Neural cell (in vitro differentiated cells): Measurements from ENCODE around the gene KDM2A. TPM values are rescaled to one million over a fixed set of nuclear protein-coding genes. Genes with fewer than 3 reads are reported as not detected.

Experiments
- H2AFZ ChIP-seq: fragments of 200-600, 300-800 bp; sonication (generic), shearing (Covaris generic); 2 replicates; pipeline ENCODE4 v1.6.0; 2014; ENCODE audit warnings: low read depth, mild to moderate bottlenecking, antibody characterized with exemption, low read length, moderate library complexity
- H3F3A ChIP-seq: fragments of 200-600 bp; shearing (Covaris generic); 2 replicates; pipeline ENCODE4 v1.6.1; 2016; ENCODE audit warnings: mild to moderate bottlenecking, moderate library complexity, mixed read lengths, antibody characterized with exemption, low read length; ENCODE audit not compliant: insufficient read depth, poor library complexity, severe bottlenecking
- H3K27ac ChIP-seq: fragments of 200-600, 300-800 bp; sonication (generic), shearing (Covaris generic); 2 replicates; pipeline ENCODE4 v1.5.1; 2014; ENCODE audit warnings: mild to moderate bottlenecking, low read length, moderate library complexity
- H3K27me3 ChIP-seq: fragments of 300-800, 200-600 bp; sonication (generic), shearing (Covaris generic); 2 replicates; pipeline ENCODE4 v1.6.0; 2014; ENCODE audit warnings: mild to moderate bottlenecking, low read depth, low read length, moderate library complexity; ENCODE audit not compliant: insufficient read depth
- H3K36me3 ChIP-seq: fragments of 300-800, 200-600 bp; sonication (generic), shearing (Covaris generic); 2 replicates; pipeline ENCODE4 v1.5.1; 2014; ENCODE audit warnings: mild to moderate bottlenecking, antibody characterized with exemption, low read length, moderate library complexity; ENCODE audit not compliant: insufficient read depth
- H3K4me2 ChIP-seq: fragments of 300-800, 200-600 bp; sonication (generic), shearing (Covaris generic); 2 replicates; pipeline ENCODE4 v1.6.0; 2014; ENCODE audit warnings: mild to moderate bottlenecking, low read length
- H3K4me3 ChIP-seq: fragments of 300-800, 200-600 bp; sonication (generic), shearing (Covaris generic); 2 replicates; pipeline ENCODE4 v1.5.1; 2014; ENCODE audit warnings: mild to moderate bottlenecking, low read length, moderate library complexity
- H3K79me2 ChIP-seq: fragments of 200-600 bp; shearing (Covaris generic); replicated peaks from 2 replicates; pipeline ENCODE4 v1.6.0; 2014; ENCODE audit warnings: mild to moderate bottlenecking, low read length, moderate library complexity; ENCODE audit not compliant: insufficient read depth
- H3K9ac ChIP-seq: fragments of 300-800, 200-600 bp; sonication (generic), shearing (Covaris generic); 2 replicates; pipeline ENCODE4 v1.6.1; 2016; ENCODE audit warnings: mild to moderate bottlenecking, low read length, mixed read lengths
- H3K9me2 ChIP-seq: fragments of 200-600 bp; shearing (Covaris generic); 2 replicates; pipeline ENCODE4 v1.6.1; 2016; ENCODE audit warnings: mild to moderate bottlenecking, low read length, mixed read lengths; ENCODE audit not compliant: insufficient read depth
- H3K9me3 ChIP-seq: fragments of 200-600, 300-800 bp; sonication (generic), shearing (Covaris generic); 2 replicates; pipeline ENCODE4 v1.6.1; 2016; ENCODE audit warnings: mild to moderate bottlenecking, mixed run types, low read length, moderate library complexity, mixed read lengths
- H4K20me1 ChIP-seq: fragments of 200-600 bp; shearing (Covaris generic); 2 replicates; pipeline ENCODE4 v1.6.1; 2016; ENCODE audit warnings: mild to moderate bottlenecking, mixed run types; ENCODE audit not compliant: insufficient read depth
- CTCF ChIP-seq: fragments of 450-650 bp; IDR thresholded peaks from 2 replicates; pipeline ENCODE4 v1.5.1; 2014; ENCODE audit warnings: antibody characterized with exemption, mild to moderate bottlenecking, moderate library complexity; ENCODE audit not compliant: poor library complexity, severe bottlenecking
- EP300 ChIP-seq: fragments of 450-650 bp; conservative IDR thresholded peaks from 2 replicates; pipeline ENCODE4 v1.6.1; 2014; ENCODE audit warnings: antibody characterized with exemption, mild to moderate bottlenecking, moderate library complexity; ENCODE audit not compliant: poor library complexity, severe bottlenecking
- EZH2 ChIP-seq: fragments of 200-600, 300-800 bp; shearing (Covaris generic), sonication (generic); IDR thresholded peaks from 2 replicates; pipeline ENCODE4 v1.6.1; 2014; ENCODE audit warnings: antibody characterized with exemption, low read length, borderline replicate concordance, mild to moderate bottlenecking; ENCODE audit not compliant: insufficient read depth, poor library complexity, severe bottlenecking
- MXI1 ChIP-seq: fragments of 450-650 bp; conservative IDR thresholded peaks from 2 replicates; pipeline ENCODE4 v1.6.1; 2014; ENCODE audit warnings: antibody characterized with exemption, mild to moderate bottlenecking; ENCODE audit not compliant: poor library complexity, severe bottlenecking
- POLR2AphosphoS5 ChIP-seq: IDR thresholded peaks from 2 replicates; pipeline ENCODE4 v1.6.1; 2012
- RAD21 ChIP-seq: fragments of 450-650 bp; conservative IDR thresholded peaks from 2 replicates; pipeline ENCODE4 v1.6.1; 2014; ENCODE audit warnings: antibody characterized with exemption, mild to moderate bottlenecking, moderate library complexity
- REST ChIP-seq: IDR thresholded peaks from 2 replicates; pipeline ENCODE4 v1.6.1; 2012; ENCODE audit warnings: borderline replicate concordance
- SMC3 ChIP-seq: fragments of 450-650 bp; conservative IDR thresholded peaks from 2 replicates; pipeline ENCODE4 v1.6.1; 2014; ENCODE audit warnings: antibody characterized with exemption, mild to moderate bottlenecking, moderate library complexity; ENCODE audit not compliant: poor library complexity
- TAF1 ChIP-seq: IDR thresholded peaks from 2 replicates; pipeline ENCODE4 v1.6.1; 2012; ENCODE audit warnings: low read depth
- polyA plus RNA-seq: library from polyadenylated mRNA; depleted of rRNA; stranded (reverse); fragments of >200 nt; gene quantifications from 2 replicates; pipeline ENCODE4 v1.2.3, GENCODE V29; 2014

Gene KDM2A
- polyA plus RNA-seq, 1 donor from 2014 or later: 12.4 TPM

GRCh38 chr11:67102664-67103063 lies 16.4 kb upstream of the KDM2A start (continued):
- TF ChIP-seq RAD21: no peak

GRCh38 chr11:67105964-67106363 lies 13.1 kb upstream of the KDM2A start:
- no peaks in the 10 kb centered on the region for H3K9me2 ChIP-seq
- H3K79me2 ChIP-seq: no peaks in the 10 kb centered on the region
- H3K27ac ChIP-seq: no peak overlapping the region
- no peaks in the 10 kb centered on the region for H3F3A ChIP-seq
- no peaks in the 10 kb centered on the region for H4K20me1 ChIP-seq
- no peaks in the 10 kb centered on the region for H3K27me3 ChIP-seq
- H3K4me2 ChIP-seq: no peak overlapping the region
- no peak overlapping the region for H3K4me3 ChIP-seq
- no peaks in the 10 kb centered on the region for H3K36me3 ChIP-seq
- no peak overlapping the region for H3K9ac ChIP-seq
- no peak overlapping the region for H2AFZ ChIP-seq
- TF ChIP-seq CTCF: no peak
- TF ChIP-seq REST: no peak
- no peak for TF ChIP-seq POLR2AphosphoS5
- no peak for TF ChIP-seq TAF1
- TF ChIP-seq RAD21: no peak
- no peak for TF ChIP-seq MXI1
- no peaks in the 10 kb centered on the region for H3K9me3 ChIP-seq

GRCh38 chr11:67111261-67111660 lies 7.8 kb upstream of the KDM2A start:
- H3K27me3 ChIP-seq: no peaks in the 10 kb centered on the region
- no peak overlapping the region for H3K27ac ChIP-seq
- no peaks in the 10 kb centered on the region for H3K79me2 ChIP-seq
- no peak overlapping the region for H3K4me3 ChIP-seq
- H3K36me3 ChIP-seq: no peaks in the 10 kb centered on the region
- H3K4me2 ChIP-seq: no peak overlapping the region
- no peaks in the 10 kb centered on the region for H3F3A ChIP-seq
- no peak for TF ChIP-seq EZH2
- TF ChIP-seq RAD21: no peak
- no peak for TF ChIP-seq EP300
- no peak for TF ChIP-seq REST
- no peak for TF ChIP-seq SMC3
- TF ChIP-seq MXI1: no peak
- no peak for TF ChIP-seq POLR2AphosphoS5
- TF ChIP-seq CTCF: no peak
- no peak for TF ChIP-seq TAF1
- no peaks in the 10 kb centered on the region for H4K20me1 ChIP-seq
- H2AFZ ChIP-seq: no peak overlapping the region
- H3K9ac ChIP-seq: no peak overlapping the region
- H3K9me3 ChIP-seq: no peaks in the 10 kb centered on the region
- H3K9me2 ChIP-seq: no peaks in the 10 kb centered on the region
